SJSA1 (cell line): ENCODE results near the gene CRYBG3. TPM values are rescaled to one million over a fixed set of nuclear protein-coding genes. Genes with fewer than 3 reads are reported as not detected.

Experiments
- DNase-seq, 2 experiments: peaks; one replicate each; pipeline ENCODE4 v3.0.0-alpha.2; 2015 to 2020; ENCODE audit warnings: low spot score in 2 of 2, low read depth in 1 of 2
- H3K27ac ChIP-seq: fragments of 250-450 bp; sonication (Bioruptor Pico); 2 replicates; pipeline ENCODE4 v1.5.1; 2020; ENCODE audit warnings: mild to moderate bottlenecking, moderate library complexity
- H3K27me3 ChIP-seq: fragments of 250-450 bp; sonication (Bioruptor Pico); replicated peaks from 2 replicates; pipeline ENCODE4 v1.5.1; 2020; ENCODE audit warnings: mild to moderate bottlenecking, moderate library complexity
- H3K36me3 ChIP-seq: fragments of 250-450 bp; sonication (Bioruptor Pico); 2 replicates; pipeline ENCODE4 v1.5.1; 2020; ENCODE audit warnings: mild to moderate bottlenecking
- H3K4me1 ChIP-seq: fragments of 250-450 bp; sonication (Bioruptor Pico); replicated peaks from 2 replicates; pipeline ENCODE4 v1.6.1; 2021; ENCODE audit warnings: mild to moderate bottlenecking
- H3K4me3 ChIP-seq: fragments of 250-450 bp; sonication (Bioruptor Pico); 2 replicates; pipeline ENCODE4 v1.5.1; 2020; ENCODE audit warnings: mild to moderate bottlenecking
- H3K9me3 ChIP-seq: fragments of 250-450 bp; sonication (Bioruptor Pico); replicated peaks from 2 replicates; pipeline ENCODE4 v1.5.1; 2020; ENCODE audit warnings: mild to moderate bottlenecking
- total RNA-seq: library from RNA; depleted of rRNA; stranded (reverse); fragments of >200 nt; shearing (Covaris generic); gene quantifications from 2 replicates; pipeline ENCODE4 v1.2.3, GENCODE V29; 2014; rRNA removed

CRYBG3 gene
- 12.1 and 12.7 TPM in 2 replicates for total RNA-seq

- no peaks in the 10 kb centered on the region for H3K27me3 ChIP-seq
- H3K4me3 ChIP-seq, result peak within 1 kb of the TSS; percentile 74
- H3K4me1 ChIP-seq, result peaks cover 8% of the 10 kb centered on the region; the same call in 1 of the 2 replicates
- peaks cover 7% of the 10 kb centered on the region for H3K36me3 ChIP-seq
- no peaks in the 10 kb centered on the region for H3K9me3 ChIP-seq
- peak; percentile 67 to 80 for DNase-seq
- peak within 1 kb of the TSS; percentile 31; the same call in 1 of the 2 replicates for H3K27ac ChIP-seq
Observed at GRCh38 chr3:97821774-97822358, at the start of gene CRYBG3. Gene CRYBG3, plus strand, starts transcription at chr3:97822011. Its CDS starts 196 bp downstream, at chr3:97822207.

GRCh38 chr3:97772926-97773325 is 48.9 kb upstream of the CRYBG3 start:
- DNase-seq, result no peak
- Histone ChIP-seq H3K27ac (no peak overlapping the region), H3K36me3 (no peaks in the 10 kb centered on the region), H3K4me1 (no peaks in the 10 kb centered on the region), H3K27me3 (no peaks in the 10 kb centered on the region), H3K9me3 (no peaks in the 10 kb centered on the region), H3K4me3 (no peak overlapping the region)

- Histone ChIP-seq H3K27ac (no peak overlapping the region), H3K27me3 (no peaks in the 10 kb centered on the region)
- no peak for DNase-seq
Observed at GRCh38 chr3:97778152-97778551, 43.7 kb upstream of the CRYBG3 start.

GRCh38 chr3:97793420-97794019 is 28.3 kb upstream of the CRYBG3 start:
- peak in 1 of 2 experiments; percentile 21 for DNase-seq
- H3K36me3 ChIP-seq, result no peaks in the 10 kb centered on the region
- no peaks in the 10 kb centered on the region for H3K4me1 ChIP-seq
- H3K27me3 ChIP-seq, result no peaks in the 10 kb centered on the region
- H3K4me3 ChIP-seq, result no peak overlapping the region
- no peak overlapping the region for H3K27ac ChIP-seq
- H3K9me3 ChIP-seq, result no peaks in the 10 kb centered on the region

More at GRCh38 chr3:97778152-97778551, 43.7 kb upstream of the CRYBG3 start:
- H3K9me3 ChIP-seq, result no peaks in the 10 kb centered on the region
- H3K4me3 ChIP-seq, result no peak overlapping the region
- H3K36me3 ChIP-seq, result no peaks in the 10 kb centered on the region
- no peaks in the 10 kb centered on the region for H3K4me1 ChIP-seq

- no peak overlapping the region for H3K27ac ChIP-seq
- H3K9me3 ChIP-seq, result no peaks in the 10 kb centered on the region
- no peak overlapping the region for H3K4me3 ChIP-seq
- DNase-seq, result no peak
- H3K36me3 ChIP-seq, result no peaks in the 10 kb centered on the region
- H3K4me1 ChIP-seq, result no peaks in the 10 kb centered on the region
- no peaks in the 10 kb centered on the region for H3K27me3 ChIP-seq
Observed at GRCh38 chr3:97795951-97796350, 25.9 kb upstream of the CRYBG3 start.

- H3K4me3 ChIP-seq, result no peak overlapping the region
- no peaks in the 10 kb centered on the region for H3K36me3 ChIP-seq
- no peaks in the 10 kb centered on the region for H3K4me1 ChIP-seq
- no peaks in the 10 kb centered on the region for H3K27me3 ChIP-seq
- DNase-seq, result no peak
- no peaks in the 10 kb centered on the region for H3K9me3 ChIP-seq
- H3K27ac ChIP-seq, result no peak overlapping the region
Observed at GRCh38 chr3:97804471-97804870, 17.3 kb upstream of the CRYBG3 start.

- no peaks in the 10 kb centered on the region for H3K27me3 ChIP-seq
- no peak for DNase-seq
- H3K36me3 ChIP-seq, result no peaks in the 10 kb centered on the region
- H3K4me3 ChIP-seq, result no peak overlapping the region
- H3K4me1 ChIP-seq, result peaks cover 11% of the 10 kb centered on the region
- no peak overlapping the region for H3K27ac ChIP-seq
- H3K9me3 ChIP-seq, result no peaks in the 10 kb centered on the region
Observed at GRCh38 chr3:97810779-97811390, 10.9 kb upstream of the CRYBG3 start.

- no peaks in the 10 kb centered on the region for H3K36me3 ChIP-seq
- no peak overlapping the region for H3K27ac ChIP-seq
- DNase-seq, result no peak
- no peak overlapping the region for H3K4me3 ChIP-seq
- H3K4me1 ChIP-seq, result peaks cover 11% of the 10 kb centered on the region
- H3K27me3 ChIP-seq, result no peaks in the 10 kb centered on the region
- no peaks in the 10 kb centered on the region for H3K9me3 ChIP-seq
Observed at GRCh38 chr3:97815149-97815917, 6.5 kb upstream of the CRYBG3 start.

- Histone ChIP-seq H3K36me3 (no peaks in the 10 kb centered on the region), H3K4me3 (no peak overlapping the region), H3K9me3 (no peaks in the 10 kb centered on the region), H3K27ac (no peak overlapping the region), H3K4me1 (peaks cover 8% of the 10 kb centered on the region), H3K27me3 (no peaks in the 10 kb centered on the region)
- no peak for DNase-seq
Observed at GRCh38 chr3:97816811-97817210, 5.0 kb upstream of the CRYBG3 start.

- DNase-seq, result no peak
- Histone ChIP-seq H3K27me3 (no peaks in the 10 kb centered on the region), H3K4me3 (no peak overlapping the region)
Observed at GRCh38 chr3:97817965-97818364, 3.8 kb upstream of the CRYBG3 start.

GRCh38 chr3:97820780-97821179 is 1.0 kb upstream of the CRYBG3 start:
- Histone ChIP-seq H3K36me3 (peaks cover 7% of the 10 kb centered on the region), H3K27ac (no peak overlapping the region), H3K4me1 (peaks cover 8% of the 10 kb centered on the region; the same call in 1 of the 2 replicates), H3K9me3 (no peaks in the 10 kb centered on the region), H3K27me3 (no peaks in the 10 kb centered on the region), H3K4me3 (peak overlapping the region; percentile 74; the same call in 1 of the 2 replicates)
- DNase-seq, result no peak

More at GRCh38 chr3:97817965-97818364, 3.8 kb upstream of the CRYBG3 start:
- Histone ChIP-seq H3K27ac (no peak overlapping the region), H3K36me3 (peaks cover 7% of the 10 kb centered on the region), H3K4me1 (peaks cover 6% of the 10 kb centered on the region), H3K9me3 (no peaks in the 10 kb centered on the region)

GRCh38 chr3:97821287-97821773 is 481 bp upstream of the CRYBG3 start:
- peaks cover 7% of the 10 kb centered on the region for H3K36me3 ChIP-seq
- no peak overlapping the region for H3K27ac ChIP-seq
- DNase-seq, result peak in 1 of 2 experiments; percentile 55
- peak overlapping the region; percentile 74 for H3K4me3 ChIP-seq
- H3K27me3 ChIP-seq, result no peaks in the 10 kb centered on the region
- H3K4me1 ChIP-seq, result peaks cover 8% of the 10 kb centered on the region; the same call in 1 of the 2 replicates
- H3K9me3 ChIP-seq, result no peaks in the 10 kb centered on the region

- Histone ChIP-seq H3K27me3 (no peaks in the 10 kb centered on the region), H3K4me1 (peaks cover 8% of the 10 kb centered on the region; the same call in 1 of the 2 replicates), H3K27ac (peak overlapping the region; percentile 31; the same call in 1 of the 2 replicates), H3K9me3 (no peaks in the 10 kb centered on the region), H3K4me3 (peak overlapping the region; percentile 74), H3K36me3 (peaks cover 7% of the 10 kb centered on the region)
- DNase-seq, result peak in 1 of 2 experiments; percentile 52
Observed at GRCh38 chr3:97822359-97822775, 556 bp downstream of the CRYBG3 start.
